Measurements from ENCODE around the gene YIPF5.

Gene YIPF5

DNA sequence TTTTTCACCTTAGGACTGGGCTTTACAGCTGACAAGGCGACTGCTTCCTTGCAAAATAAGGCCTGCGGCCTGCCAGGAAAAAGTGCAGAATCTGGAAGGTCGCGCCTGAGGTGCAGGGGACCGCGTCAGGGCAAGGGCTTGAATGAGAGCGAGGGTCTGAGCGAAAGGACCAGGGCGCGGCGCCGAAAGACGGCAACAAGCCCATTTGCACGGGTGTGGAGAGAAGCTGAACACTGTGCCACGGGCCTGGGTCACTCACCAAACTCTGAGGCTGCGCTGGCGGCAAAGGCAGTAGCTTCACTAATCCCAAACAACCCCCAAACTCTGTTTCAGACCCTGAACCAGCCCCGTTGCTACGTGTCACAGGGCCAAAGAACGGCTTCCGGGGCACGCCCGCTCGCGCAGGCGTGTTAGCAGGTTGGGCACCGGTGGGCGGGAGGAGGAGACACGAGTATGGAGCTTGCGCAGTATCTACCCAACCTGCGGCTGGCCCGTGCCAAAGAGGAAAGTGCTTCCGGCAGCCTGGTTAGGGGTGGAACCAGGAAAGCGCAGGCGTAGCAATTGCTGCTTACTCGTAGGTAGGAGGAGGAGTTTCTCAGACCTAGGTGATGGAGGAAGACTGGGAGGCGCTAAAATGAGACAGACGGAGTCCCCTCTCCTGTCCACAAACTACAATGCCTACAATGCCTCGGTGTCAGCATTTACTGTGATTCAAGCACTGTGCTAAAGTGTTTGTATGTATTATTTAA lies at the start of gene YIPF5, which contains the start of gene KCTD16:
Gene YIPF5, minus strand, starts transcription at position 384 of the 749 bp plus-strand sequence. CDS start 704 bp downstream, outside the sequence.
Gene KCTD16, plus strand, starts transcription at position 598 of the 749 bp plus-strand sequence.
- DNase-seq (ENCODE audit: low read depth in 2 of 2): peak; percentile 94 to 97

DNA sequence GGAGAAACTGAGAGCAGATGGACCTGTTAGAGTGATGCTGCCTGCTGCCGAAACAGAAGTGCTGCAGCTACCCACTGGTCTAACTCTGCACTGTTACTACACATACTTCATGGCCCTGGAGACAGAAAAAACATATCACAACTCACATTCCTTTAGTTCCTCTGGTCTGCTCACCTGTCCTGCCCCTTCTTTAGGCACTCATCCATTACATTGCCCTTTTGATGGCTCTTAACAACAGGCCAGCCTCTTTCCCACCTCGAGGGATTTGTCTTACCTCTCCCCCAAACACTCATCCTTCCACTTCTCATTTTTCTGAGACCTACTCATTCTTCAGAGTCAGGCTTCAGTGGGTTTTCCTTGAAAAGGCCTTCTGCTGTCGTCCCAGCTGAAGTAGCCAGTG lies 49.4 kb upstream of the YIPF5 start:
- no peak for DNase-seq (ENCODE audit: low read depth in 2 of 2)

DNA sequence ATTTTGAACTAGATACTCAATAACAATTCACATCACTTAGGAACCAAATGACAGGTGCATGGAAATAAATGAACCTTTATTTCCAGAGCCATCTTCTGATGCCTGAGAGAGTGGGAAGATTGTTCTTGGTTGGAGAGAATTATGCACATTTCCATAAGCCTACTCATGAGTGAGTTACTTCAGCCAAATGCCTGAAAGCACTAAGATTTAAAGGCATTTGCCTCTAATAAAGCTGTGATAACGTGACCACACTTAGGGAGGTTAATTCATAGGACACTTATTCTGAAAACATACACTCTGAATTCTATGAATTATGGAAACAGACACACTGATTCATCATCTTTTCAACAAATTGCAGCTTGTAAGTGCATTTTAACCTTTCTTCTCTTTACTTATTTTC lies 40.2 kb upstream of the YIPF5 start:
- DNase-seq (ENCODE audit: low read depth in 2 of 2): no peak

DNA sequence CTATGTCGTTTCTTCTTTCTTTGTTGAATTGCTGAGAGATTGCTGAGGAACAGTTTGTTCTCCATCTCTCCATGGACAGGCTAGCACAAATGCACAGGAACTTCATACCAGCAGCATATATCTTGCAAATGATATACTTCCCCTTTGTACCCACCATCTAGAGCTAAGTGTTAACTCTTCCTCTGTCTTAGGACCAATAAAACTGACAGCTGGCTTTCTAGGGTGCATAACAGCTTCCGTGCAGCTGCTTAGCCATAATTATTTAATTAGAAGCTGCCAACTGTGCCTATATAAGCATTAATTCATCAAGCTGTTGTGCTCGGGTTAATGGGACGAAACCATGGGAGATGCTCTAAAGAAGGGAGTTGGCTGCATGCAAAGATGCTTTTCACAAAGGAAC lies 38.9 kb upstream of the YIPF5 start:
- DNase-seq (ENCODE audit: low read depth in 2 of 2): no peak

DNA sequence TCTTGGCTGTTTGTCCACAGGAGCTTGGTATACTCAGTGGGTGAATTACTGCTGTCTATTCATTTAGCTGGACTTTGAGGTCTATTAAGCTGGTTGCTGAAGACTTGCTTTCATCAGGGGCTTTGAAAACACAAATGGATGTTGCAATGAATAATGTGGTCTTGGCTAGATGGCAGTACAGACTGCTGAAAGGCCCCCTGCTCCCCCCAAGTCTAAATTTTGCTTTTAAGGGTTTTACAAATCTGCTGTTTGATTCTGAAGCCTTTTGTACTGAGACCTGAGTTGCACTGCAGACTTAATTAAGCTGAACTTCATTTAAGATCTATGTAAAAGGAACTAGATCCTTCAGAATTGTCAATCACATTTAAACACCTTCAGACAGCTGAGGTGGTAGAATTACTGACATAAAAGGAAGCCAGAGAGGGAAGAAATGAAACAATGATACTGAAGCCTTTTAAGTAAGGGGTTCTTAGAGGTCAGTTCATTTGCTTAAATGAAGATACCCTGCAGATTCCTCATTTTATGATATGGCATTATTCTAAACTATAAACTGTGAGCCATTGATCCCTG lies 37.5 kb upstream of the YIPF5 start:
- DNase-seq (ENCODE audit: low read depth in 2 of 2): no peak

DNA sequence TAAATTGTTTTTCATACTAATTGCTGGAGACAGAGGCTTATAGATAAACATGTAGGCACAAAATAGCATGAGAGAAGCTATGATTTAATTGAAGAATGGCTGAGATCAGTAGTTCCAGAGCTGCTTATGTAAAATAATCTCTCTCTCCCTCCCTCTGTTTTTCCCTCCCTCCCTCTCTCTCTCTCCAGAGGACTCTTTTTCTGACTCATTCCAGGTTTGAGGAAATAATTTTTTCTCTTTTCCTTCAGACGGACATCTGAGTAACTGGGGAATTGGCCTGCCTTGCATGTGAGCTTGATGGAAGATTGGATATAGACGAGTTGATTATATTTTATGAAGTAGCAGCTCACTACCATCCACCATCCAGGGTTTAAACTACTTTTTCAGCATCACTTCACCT lies 35.7 kb upstream of the YIPF5 start:
- DNase-seq (ENCODE audit: low read depth in 2 of 2): no peak

DNA sequence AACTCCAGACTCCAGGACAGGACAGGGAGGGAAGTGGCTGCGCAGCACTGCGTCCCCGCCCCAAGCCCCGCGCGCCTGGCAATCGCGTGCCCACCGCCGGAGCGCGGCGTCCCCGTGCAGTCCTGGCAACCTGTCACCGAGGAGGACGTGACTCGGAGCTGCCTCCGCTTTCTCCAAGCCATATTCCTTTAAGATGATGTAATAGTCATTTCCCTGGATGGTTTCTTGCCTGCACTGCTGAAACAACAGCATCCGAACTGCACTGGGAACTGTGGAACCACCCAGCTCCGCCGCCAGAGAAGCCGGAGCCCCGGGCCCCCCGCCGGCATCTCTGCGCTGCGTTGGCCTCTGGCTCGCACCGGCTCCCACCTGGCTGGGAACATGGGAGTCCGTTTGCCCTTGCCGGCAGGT lies 34.7 kb upstream of the YIPF5 start:
- no peak for DNase-seq (ENCODE audit: low read depth in 2 of 2)

DNA sequence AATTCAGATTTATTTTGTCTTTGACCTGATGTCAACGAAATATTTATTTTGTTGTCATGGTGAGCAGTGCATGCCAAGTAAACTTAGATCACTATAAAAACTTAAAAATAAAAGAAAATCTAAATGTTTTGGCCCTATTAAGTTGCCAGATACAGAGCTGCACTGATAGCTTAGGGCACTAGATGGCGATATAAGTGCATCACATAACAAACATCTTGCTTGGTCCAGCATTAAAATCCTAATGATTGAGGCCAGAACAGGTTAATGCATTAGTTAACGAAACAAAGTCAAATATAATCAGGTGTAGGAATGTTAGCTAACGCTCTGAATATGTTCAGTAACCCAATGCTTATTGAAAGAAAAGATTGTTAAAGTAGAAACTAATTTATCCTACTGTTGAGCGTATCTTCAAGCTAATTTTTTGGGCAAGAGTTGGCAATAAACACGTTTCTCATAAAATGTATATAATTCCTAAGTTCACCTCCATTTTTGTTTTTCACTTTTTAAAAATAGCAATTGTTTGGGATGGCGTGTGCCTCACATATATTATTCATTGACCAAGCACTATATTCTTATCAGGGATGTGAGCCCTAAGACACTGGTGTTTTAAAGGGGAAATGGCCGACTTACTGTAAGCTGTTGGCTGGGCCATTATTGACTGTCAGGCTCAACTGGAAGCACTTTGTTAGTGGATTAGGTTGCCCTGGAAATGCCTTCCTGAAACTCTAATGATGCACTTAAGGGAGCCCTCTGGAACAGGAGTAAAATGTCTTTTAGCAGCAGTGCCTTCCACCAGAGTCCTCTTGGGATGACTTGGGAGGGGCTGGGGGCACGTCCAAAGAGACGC lies 33.5 kb upstream of the YIPF5 start:
- DNase-seq (ENCODE audit: low read depth in 2 of 2): no peak

DNA sequence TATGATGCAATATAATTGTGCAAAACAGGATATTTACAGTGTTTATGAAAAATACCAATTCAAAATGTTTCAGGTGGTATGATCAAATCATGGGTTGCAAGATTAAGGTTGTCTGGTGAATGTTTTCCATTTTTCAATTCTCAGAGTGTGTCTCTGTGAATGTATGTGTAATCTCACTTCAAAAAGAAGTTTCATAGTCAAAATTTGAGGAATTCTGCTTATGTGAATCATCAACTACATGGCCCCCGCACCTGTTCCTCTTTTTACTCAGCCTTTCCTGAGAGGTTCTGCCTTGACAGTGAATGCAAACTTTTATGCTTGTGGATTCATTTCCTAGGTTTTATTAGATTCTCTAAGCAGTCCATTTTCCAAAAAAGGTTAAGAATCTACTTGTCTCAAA lies 32.3 kb upstream of the YIPF5 start:
- DNase-seq (ENCODE audit: low read depth in 2 of 2): no peak

DNA sequence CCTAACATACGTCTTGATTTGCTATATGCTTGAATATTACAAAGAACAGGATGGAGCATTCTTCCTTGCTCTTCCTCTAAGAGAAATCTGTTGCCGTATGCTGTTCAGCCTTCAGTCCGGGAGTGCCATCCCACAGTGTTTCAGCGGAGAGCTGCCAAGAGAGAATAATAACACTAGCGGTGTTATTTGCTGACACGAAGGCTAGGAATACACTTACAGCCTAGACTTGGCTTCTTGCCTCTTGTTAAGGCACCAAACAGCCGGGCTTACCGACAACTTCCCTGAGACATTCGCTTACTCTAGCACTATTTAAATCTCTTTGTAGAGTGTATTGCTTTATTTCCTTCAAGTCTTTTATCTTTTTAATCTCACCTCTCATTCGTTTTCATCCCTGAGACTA lies 31.6 kb upstream of the YIPF5 start:
- DNase-seq (ENCODE audit: low read depth in 2 of 2): no peak

DNA sequence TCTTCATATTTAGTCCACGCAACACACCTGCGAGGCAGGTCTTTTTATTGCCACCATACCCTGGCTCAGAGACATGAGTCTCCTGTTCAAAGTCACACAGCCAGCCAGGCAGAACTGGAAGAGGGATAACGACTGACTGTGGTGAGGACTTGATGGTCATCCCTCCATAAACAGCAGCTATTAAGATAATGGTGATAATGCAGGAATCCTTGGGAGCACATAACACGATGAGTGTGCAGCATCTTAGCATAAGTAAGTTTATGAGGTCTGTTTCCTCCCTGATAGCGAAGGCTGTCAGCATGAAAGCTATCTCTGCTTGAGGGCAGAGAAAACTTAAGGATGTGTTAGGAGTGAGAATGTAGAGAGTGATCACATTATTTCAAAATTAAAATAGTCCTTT lies 31.1 kb upstream of the YIPF5 start:
- no peak for DNase-seq (ENCODE audit: low read depth in 2 of 2)

DNA sequence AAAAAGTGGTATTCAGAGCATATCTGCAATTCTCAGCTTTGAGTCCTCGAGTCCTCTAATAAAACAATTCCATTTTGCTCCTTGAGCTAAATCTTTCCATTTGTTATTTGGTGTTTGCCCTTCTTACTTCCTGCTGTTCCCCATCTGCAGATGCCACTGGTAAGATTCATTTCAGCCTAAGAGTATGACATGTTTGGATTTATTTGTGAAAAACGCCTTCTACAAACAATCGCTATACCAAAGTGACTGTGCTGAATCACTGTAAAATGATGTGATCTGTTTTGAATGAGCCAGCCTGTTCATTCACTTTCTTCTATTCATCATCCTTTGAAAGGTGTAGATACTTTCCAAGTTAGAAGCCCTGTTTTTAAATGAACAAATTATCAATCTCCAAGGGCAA lies 27.9 kb upstream of the YIPF5 start:
- no peak for DNase-seq (ENCODE audit: low read depth in 2 of 2)

DNA sequence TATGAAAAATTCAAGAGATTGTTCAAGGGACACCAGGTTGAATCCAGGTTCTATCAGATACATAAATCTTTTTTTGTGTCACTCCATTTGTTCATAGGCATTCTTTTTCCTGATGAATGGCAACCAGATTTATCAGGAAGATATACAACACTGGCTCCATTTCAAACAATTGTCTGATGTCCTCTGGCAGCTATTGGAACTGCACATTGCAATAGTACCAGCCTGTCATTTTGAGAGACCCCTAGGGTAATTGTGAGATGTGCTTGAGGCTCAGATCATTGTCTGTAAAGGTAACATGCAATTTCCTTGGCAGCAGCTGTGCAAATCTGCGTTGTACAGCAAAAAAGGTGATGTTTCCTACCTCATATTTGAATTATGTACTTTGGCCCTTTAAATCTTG lies 26.2 kb upstream of the YIPF5 start:
- no peak for DNase-seq (ENCODE audit: low read depth in 2 of 2)

DNA sequence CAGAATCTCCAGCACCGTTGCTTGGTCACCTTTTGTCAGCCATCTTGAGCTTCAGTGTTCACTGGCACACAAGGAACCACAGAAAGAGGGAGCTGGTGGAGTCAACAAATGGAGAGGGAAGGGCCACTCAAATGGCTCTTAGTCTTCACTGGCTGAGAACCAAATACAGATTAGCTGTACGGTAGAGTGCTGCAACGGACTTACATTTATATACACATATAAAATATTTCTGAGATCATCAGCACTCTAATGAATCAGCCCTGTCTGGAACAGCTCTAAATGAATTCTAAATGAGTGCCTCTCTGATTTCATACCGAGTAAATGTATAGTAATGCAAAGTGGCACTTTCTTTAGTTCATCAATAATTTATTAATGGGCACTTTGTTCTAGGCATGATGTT lies 25.0 kb upstream of the YIPF5 start:
- no peak for DNase-seq (ENCODE audit: low read depth in 2 of 2)

DNA sequence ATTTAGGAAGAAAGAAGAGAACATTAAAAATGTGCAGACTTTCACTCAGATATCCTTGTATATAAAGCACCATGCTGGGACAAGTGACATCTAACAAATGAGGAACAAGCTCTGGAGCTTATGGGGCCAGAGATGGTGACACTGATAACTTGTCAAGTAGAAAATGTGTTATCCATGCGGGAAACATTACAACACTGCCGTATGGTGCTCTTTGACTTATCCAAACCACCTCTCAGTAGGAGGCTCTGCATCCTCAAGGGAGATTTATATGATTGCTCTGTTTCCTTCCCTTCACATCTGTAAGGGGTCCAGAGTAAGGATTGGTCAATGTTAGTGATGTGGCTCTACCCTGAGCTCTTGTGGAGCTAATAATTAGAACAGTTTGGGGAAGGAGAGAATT lies 23.7 kb upstream of the YIPF5 start:
- no peak for DNase-seq (ENCODE audit: low read depth in 2 of 2)

DNA sequence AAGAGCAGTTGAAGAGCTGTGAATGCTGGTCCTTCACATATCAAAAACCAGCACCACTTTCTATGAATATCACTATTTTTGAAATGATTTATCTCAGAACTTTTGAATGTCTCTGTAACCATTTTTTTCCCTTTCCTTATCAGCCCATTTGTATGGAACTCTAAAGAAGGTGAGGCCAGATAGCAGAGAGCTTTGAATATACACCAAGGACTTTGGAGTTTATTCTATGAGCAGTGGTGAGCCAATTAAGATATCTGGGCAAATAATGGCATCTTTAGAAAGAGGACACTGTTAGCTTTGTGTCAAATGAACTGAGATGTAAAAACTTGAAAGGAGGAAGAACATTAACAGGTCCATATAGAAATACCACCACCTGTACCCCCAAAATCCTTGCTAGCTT lies 22.2 kb upstream of the YIPF5 start:
- no peak for DNase-seq (ENCODE audit: low read depth in 2 of 2)

DNA sequence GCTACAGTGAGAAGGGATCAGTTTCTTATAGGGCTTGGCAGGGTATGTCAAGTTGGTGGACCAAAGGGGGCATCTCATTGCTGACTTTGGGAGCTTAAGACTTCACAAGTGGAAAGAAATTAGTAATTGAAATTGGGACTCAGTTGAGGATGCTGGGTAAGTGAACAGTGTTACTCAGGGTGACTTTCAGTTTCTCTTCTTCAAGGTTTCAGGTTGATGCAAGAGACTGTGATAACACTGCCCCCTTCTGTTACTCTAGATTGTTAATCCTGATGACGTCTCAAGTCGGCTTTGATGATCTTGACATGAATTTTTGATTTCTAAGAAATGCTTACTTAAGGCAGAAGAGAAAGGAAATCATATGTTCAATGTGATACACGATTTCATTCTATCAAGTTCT lies 21.5 kb upstream of the YIPF5 start:
- no peak for DNase-seq (ENCODE audit: low read depth in 2 of 2)

DNA sequence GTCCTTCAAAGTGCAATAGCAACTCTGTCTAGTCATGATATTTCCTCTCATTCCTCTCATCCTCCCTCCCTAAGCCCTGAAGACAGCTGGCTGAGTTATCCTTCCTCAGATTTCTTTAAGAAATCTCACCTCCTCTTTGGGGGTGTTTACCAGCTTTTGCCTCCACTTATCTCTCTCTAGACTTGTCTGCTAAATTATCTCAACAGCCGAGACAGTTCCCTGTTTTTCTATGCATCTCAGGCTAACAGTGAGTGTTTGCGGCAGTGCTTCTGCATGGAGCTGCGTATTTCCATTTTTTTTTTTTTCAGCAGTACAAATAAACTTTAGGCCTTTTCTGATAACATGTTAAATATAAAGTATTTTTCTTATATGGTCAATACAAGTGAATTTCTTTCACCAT lies 21.1 kb upstream of the YIPF5 start:
- no peak for DNase-seq (ENCODE audit: low read depth in 2 of 2)

DNA sequence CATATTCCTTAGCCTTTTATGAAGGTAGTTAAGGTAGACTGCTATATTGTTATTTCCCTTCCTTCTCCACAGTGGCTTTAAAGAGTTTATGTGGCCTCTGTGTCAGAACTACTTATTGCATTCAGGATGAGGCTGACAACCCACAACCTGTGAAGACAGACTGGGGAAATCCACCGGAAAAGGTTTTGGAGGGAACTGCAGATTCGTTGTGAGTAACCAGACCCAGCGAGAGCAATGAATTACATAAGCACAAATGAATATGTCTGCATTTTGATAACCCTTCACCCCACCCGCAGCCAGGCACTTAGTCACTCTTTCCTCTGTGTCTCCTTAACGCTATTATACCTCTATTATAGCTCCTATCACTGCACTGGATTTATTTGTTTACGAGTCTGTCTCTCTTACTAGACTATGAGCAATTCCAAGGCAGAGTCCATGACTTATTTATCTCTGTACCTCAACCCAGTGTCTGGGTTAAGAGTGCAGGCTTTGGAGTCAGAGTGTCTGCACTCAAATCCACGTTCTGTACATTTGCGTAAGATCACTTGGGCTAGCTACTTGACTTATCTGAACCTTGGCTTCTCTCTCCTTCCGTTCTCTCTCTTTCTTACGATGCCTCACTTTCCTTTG lies 19.5 kb upstream of the YIPF5 start:
- DNase-seq (ENCODE audit: low read depth in 2 of 2): peak; percentile 55 to 56

DNA sequence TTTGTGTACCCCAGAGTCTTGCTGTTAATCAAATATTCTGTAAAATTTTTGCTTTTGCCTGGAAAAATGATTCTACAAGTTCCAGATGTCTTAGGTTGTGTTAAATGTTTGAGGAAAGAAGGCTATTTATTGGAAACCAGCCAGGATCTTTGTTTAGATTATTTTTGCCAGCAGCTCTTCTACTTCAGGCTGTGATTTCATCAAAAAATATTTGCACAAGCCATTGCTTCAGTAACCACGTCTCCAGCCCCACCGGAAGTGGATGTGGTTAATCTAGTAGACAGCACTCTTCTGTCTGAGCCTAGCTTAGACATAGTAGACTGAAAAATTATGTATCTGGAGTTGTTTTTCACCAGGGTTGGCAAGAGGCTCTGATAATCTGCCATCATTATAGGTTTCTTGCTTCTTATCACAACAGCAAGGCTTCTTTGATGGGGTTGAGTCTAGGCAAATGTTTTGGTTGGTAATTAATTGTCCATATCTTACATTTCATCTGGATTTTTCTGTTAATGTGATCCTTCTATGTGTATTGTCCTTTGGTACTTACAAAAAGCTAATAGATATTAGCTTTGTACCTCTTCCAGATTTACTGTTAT lies 17.3 kb upstream of the YIPF5 start:
- peak; percentile 40 to 42 for DNase-seq (ENCODE audit: low read depth in 2 of 2)

DNA sequence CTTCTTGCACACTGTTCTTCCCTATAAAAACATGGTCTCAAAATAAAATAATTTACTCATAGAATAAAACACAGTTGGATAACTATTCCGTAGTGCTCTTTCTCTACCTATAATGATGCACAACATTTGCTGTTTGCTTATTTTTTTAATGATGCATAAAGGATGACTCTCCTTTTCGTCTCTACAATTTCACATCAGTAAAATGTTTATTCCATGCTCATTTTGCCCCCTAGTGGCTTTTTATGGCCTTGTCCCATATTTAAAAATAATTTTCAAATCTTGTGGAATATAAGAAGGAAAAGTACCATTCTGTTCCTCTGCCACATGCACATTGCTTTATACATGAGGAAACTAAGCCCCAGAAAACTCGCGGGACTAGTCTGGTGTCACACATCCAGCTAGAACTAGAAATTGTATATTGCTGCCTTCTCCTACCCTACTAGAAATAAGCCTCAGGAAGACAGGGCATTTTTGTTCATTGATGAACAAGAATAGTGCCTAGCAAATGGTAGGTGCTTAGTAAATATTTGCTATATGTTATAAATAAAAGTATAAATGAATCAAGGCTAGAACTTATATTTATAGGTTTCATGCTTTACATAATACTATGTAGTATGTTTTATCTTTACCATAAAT lies 12.9 kb upstream of the YIPF5 start:
- DNase-seq (ENCODE audit: low read depth in 2 of 2): no peak

Measured in stimulated activated CD4-positive, alpha-beta T cell treated with anti-CD3 and anti-CD28 coated beads, Interleukin-12 subunit alpha, Interleukin-12 subunit beta, amount 100 ng/mL, for 24 hours (primary cell).